ENCODE results near the gene HECW1.

The HECW1 gene

DNA sequence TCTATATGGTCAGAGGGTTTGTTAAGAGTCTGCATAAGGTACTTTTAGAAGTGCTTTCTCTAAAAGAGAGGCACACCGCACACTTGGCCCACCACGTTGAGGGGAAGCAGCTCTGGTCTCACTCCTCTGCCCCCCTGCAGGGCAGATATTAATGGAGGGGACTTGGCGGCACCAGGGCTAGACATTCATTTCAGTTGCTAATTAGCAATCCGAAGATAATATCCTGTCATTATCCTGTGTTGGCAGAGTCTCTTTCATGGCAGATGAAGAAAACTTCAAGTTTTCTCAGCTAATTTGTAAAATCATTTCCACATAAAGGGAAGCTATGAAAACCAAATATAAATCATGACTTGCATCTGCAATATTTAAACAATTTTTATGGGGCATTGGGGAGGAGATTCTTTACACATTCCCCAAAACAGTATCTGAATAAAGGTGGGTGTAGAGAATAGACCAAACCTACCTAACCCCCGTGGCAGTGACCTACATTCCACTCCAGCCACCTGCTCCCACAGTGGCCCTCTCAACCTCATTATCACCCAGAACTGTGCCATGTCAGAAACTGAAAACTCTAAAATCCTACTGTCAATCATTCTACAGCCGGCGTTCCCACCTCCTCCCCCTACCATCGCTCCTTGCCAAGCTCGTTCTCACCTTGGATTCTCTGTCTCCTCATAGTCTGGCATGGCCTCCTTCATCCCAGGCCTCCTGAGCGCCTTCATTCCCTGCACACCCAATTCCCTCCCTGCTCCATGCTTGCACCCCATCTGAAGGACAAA is 416.3 kb downstream of the HECW1 start:
- H3K36me3 Mint-ChIP-seq (ENCODE audit: low read depth) = no peaks in the 10 kb centered on the region
- H3K27ac Mint-ChIP-seq = no peak overlapping the region
- H3K4me1 Mint-ChIP-seq (ENCODE audit: low read depth) = no peaks in the 10 kb centered on the region
- intact Hi-C loops (cut with micrococcal nuclease) = no loop called here
- no peaks in the 10 kb centered on the region for H3K9me3 Mint-ChIP-seq
- peaks cover 4% of the 10 kb centered on the region for H3K27me3 Mint-ChIP-seq
- H3K4me3 Mint-ChIP-seq = no peak overlapping the region

DNA sequence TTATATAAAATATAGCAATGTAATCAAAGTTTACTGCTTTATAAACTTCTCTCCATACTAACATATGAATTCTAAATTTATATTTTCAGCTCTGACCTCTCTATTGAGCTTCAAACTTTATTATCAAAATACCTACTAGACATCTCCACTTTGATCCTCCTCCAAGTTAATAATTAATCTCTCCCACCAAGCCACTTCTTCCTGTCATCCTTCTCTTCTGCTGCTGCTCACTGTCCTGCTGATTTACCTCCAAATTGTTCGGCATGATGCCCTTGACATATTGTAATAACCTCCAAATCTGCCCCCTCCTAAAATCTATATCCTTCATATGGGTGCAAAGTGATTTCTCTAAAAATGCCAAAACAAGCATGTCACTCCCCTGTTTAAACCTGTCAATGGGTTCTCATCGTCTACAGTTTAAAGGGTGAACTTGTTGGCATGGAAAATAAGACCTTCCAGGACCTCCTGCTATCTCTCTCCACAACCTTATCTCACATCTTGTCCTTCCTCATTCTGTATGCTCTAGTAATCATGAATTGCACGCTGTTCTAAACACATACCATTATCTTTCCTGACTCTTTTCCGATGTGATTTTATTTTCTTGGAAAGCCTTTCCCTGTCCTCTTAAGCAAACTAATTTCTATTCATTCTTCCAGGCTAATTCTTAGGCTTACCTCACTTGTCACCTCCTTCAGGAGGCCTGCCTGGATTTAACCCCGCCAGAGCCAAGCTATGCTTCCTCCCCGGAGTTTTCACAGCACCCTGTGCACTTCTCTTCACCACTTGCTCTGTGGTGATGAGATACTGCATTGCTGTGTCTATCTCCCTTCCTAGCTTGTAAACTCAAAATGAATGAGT is 418.3 kb downstream of the HECW1 start:
- H3K27me3 Mint-ChIP-seq = peaks cover 2% of the 10 kb centered on the region
- no peaks in the 10 kb centered on the region for H3K36me3 Mint-ChIP-seq (ENCODE audit: low read depth)
- no peaks in the 10 kb centered on the region for H3K9me3 Mint-ChIP-seq
- no peaks in the 10 kb centered on the region for H3K4me1 Mint-ChIP-seq (ENCODE audit: low read depth)
- H3K27ac Mint-ChIP-seq = no peak overlapping the region
- no peak overlapping the region for H3K4me3 Mint-ChIP-seq
- intact Hi-C loops (cut with micrococcal nuclease) = no loop called here

DNA sequence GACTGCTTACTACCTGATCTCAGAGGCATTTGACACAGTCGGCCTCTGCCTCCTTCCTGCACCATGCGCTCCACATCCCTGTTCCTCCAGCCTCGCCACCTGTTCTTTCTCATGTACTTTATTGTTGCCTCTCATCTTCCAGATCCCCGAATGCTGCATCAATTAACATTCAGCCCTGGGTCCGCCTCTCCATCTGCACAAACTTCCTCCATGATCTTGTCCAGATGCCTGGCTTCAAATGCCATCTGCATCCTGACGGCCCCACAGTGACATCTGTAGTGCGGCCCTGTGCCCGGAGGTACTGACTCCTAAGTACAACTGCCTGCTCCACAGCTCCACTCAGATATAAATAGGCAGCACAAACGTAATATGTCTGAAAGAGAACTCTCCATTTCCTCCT is 419.3 kb downstream of the HECW1 start:
- no peak overlapping the region for H3K27ac Mint-ChIP-seq
- H3K4me3 Mint-ChIP-seq = no peak overlapping the region
- H3K27me3 Mint-ChIP-seq = peaks cover 2% of the 10 kb centered on the region
- H3K36me3 Mint-ChIP-seq (ENCODE audit: low read depth) = no peaks in the 10 kb centered on the region
- intact Hi-C loops (cut with micrococcal nuclease) = no loop called here
- H3K9me3 Mint-ChIP-seq = no peaks in the 10 kb centered on the region
- H3K4me1 Mint-ChIP-seq (ENCODE audit: low read depth) = no peaks in the 10 kb centered on the region

DNA sequence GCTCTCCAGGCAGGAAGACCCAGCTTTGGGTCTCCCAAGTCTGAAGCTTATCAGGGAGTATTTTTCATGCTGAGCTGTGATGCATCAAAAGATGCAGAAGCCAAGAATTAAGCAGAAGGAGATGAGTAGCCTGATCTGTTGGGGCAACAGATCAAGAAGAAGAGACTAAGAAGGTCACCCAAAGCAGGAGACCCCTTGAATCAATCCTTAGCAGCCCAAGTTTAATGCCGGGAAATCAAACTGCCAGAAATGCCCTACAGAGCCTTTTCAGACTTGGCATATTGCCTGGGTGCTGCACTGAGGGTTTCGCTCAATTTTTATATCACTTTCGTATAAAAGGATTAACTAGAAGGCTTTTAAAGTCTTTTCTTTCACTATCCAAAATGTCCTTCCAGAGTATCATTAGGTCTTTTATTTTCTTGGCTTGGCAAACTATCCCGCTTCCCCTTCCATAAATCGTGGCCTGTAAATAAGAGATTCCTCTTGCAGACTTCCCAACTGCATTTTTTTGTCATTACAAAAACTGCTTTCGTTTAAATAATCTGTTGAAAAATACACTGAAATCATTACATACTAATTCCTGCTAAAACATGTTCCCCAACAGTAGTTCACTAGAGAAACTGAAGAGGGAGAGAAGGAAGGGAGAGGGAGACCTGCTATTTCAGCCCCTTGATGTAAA is 421.5 kb downstream of the HECW1 start:
- intact Hi-C loops (cut with micrococcal nuclease) = no loop called here
- peaks cover 2% of the 10 kb centered on the region for H3K27me3 Mint-ChIP-seq
- H3K4me1 Mint-ChIP-seq (ENCODE audit: low read depth) = no peaks in the 10 kb centered on the region
- H3K4me3 Mint-ChIP-seq = no peak overlapping the region
- H3K36me3 Mint-ChIP-seq (ENCODE audit: low read depth) = no peaks in the 10 kb centered on the region
- no peak overlapping the region for H3K27ac Mint-ChIP-seq
- H3K9me3 Mint-ChIP-seq = no peaks in the 10 kb centered on the region

DNA sequence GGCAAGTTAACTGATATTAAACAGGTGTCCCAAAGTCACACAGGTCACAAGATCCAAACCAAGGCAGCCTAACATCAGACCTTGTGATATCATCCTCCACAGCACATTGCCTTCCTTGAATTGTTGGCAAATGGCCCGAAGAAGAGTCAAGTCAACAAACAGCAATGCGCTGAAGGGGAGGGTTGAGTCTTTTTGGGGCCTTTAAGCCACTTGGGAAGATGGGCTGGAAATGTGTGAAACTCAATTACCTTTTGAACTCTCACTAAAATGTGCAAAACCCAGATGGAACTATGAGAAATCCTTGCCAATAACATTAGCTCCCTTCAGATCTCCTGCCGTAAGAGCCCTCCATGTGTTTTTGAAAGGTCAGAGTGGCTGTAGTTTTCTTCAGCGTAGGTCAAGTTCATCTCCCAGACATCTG is 422.6 kb downstream of the HECW1 start:
- Mint-ChIP-seq H3K4me1 (ENCODE audit: low read depth) (no peaks in the 10 kb centered on the region), H3K27ac (no peak overlapping the region), H3K4me3 (no peak overlapping the region), H3K27me3 (no peaks in the 10 kb centered on the region), H3K36me3 (ENCODE audit: low read depth) (no peaks in the 10 kb centered on the region), H3K9me3 (no peaks in the 10 kb centered on the region)
- intact Hi-C loops (cut with micrococcal nuclease) = no loop called here

DNA sequence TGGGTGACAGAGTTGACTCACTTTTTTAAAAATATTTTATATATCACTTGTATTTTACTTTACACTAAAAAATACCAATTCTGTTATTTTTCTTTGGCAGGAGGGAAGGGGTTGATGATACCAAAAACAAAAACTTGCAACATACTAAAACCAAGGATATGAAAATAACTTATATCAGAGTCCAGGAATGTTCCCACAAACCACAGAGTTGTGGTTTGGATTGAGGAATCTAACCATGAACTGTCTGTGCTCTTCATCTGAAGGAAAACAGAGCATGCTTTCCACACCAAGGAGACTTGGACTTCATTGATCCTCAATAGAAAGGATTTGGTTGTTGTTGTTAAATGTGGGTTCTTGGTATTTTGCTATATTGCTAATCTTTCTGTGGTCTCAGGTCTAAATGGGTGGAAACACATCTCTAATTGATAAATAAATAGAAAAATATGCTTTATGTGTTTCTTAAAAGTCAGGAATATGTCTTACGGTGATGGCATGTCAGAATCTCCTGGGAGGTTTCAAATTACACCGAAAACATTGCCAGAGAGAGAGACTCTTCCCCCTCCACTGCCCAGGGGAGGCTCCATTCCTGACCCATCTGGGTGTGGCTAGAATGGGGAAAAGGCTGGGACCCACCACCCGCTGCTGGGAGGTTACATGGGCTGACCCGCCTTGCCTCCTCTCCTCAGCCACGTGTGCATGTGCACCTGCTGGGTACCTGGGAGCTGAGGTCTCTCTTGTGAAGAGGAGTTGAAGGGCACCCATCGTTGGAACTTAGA is 423.6 kb downstream of the HECW1 start:
- H3K27me3 Mint-ChIP-seq = peaks cover under 1% of the 10 kb centered on the region
- no peaks in the 10 kb centered on the region for H3K9me3 Mint-ChIP-seq
- no peaks in the 10 kb centered on the region for H3K4me1 Mint-ChIP-seq (ENCODE audit: low read depth)
- H3K36me3 Mint-ChIP-seq (ENCODE audit: low read depth) = no peaks in the 10 kb centered on the region
- intact Hi-C loops (cut with micrococcal nuclease) = no loop called here
- no peak overlapping the region for H3K4me3 Mint-ChIP-seq
- no peak overlapping the region for H3K27ac Mint-ChIP-seq

DNA sequence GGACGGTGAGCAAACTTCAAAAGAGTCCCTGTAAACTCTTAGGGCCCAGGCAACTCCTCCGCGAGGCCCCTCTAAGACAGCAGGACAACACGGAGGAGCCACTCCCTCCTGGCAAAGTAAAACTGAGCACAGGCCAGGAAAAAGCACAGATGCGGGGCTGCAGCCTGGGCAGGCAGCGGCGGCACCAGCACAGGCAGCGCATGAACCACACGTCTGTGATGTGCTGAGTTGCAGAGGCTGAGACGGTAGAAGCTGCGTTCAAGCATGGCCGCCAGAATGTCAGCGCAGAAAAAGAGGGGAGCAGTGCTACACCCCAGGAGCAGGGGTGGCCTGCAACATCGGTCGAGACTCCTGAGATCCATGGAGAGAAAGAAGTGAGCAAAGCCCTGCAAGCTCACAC is 424.3 kb downstream of the HECW1 start:
- H3K36me3 Mint-ChIP-seq (ENCODE audit: low read depth) = no peaks in the 10 kb centered on the region
- intact Hi-C loops (cut with micrococcal nuclease) = no loop called here
- no peak overlapping the region for H3K4me3 Mint-ChIP-seq
- no peak overlapping the region for H3K27ac Mint-ChIP-seq
- no peaks in the 10 kb centered on the region for H3K9me3 Mint-ChIP-seq
- no peaks in the 10 kb centered on the region for H3K4me1 Mint-ChIP-seq (ENCODE audit: low read depth)
- H3K27me3 Mint-ChIP-seq = peaks cover 3% of the 10 kb centered on the region

DNA sequence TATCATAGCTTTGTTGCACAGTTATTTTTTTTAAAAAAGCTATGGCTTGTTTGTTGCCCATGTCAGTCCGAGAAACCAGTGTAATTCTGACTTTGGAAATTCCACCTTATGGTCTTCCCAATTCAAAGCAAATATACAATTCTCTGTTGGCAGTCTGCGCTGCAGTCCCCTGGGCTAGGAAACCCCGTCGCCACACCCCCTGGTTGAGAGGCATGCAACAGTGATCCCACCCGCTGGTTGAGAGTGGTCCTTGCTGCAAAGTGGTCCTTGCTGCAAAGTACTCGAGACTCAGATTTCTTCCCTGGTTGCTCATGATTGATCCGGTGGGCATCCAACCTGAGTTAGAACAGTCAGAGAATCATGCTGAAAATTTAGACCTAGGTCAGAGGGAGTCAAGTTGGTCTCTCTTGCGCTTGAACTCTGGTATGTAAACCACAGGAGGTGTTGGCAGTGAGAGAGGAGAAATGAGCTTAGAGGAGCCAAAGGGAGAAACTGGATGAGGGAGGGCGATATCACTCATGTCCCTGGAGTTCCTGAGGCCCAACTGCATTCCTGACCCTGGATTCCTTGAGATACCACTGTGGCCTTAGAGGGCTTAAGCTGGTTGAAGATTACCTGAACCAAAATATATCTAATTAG is 425.4 kb downstream of the HECW1 start:
- Mint-ChIP-seq H3K4me1 (ENCODE audit: low read depth) (no peaks in the 10 kb centered on the region), H3K4me3 (no peak overlapping the region), H3K27ac (no peak overlapping the region), H3K9me3 (no peaks in the 10 kb centered on the region), H3K27me3 (peaks cover 3% of the 10 kb centered on the region), H3K36me3 (ENCODE audit: low read depth) (no peaks in the 10 kb centered on the region)
- intact Hi-C loops (cut with micrococcal nuclease) = no loop called here

DNA sequence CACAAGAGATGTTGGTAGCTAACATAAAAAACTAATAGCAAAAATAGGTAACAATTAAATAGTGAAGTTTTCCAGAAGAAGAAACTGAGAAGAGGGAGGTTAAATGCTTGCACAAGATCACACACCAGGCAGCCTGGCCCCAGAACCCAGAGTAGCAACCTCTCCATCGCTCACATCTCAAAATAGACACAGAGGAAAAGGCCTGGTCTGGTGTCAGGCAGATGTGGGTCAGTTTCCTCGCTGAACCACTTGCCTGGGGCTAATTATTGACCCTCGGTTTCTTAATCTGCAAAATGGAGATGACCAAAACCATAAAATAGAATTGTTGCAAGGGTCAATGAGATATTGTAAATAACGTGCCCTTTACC is 425.9 kb downstream of the HECW1 start:
- no peaks in the 10 kb centered on the region for H3K36me3 Mint-ChIP-seq (ENCODE audit: low read depth)
- H3K9me3 Mint-ChIP-seq = no peaks in the 10 kb centered on the region
- intact Hi-C loops (cut with micrococcal nuclease) = no loop called here
- H3K27me3 Mint-ChIP-seq = peaks cover 3% of the 10 kb centered on the region
- H3K27ac Mint-ChIP-seq = no peak overlapping the region
- no peak overlapping the region for H3K4me3 Mint-ChIP-seq
- no peaks in the 10 kb centered on the region for H3K4me1 Mint-ChIP-seq (ENCODE audit: low read depth)

DNA sequence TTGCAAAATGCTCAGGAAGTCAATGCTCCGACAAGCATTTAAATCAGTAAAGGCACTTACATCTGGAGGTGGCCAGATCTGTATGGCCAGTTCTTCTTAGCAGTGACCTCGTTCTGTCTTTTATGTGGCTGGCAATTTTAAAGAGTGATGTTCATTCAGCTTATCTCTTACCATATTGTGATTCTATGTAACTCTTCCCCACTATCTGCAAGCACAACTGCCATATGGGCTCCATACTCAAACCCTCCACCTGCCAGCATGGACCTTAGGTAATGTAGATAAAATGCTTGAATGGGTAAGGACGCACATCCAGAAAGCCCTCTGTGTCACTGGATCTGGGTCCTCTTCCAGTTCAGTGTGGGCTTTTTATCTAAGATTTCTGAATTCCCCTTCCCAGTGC is 428.0 kb downstream of the HECW1 start:
- Mint-ChIP-seq H3K27ac (no peak overlapping the region), H3K4me1 (ENCODE audit: low read depth) (no peaks in the 10 kb centered on the region), H3K36me3 (ENCODE audit: low read depth) (no peaks in the 10 kb centered on the region), H3K27me3 (peaks cover 5% of the 10 kb centered on the region), H3K4me3 (no peak overlapping the region), H3K9me3 (no peaks in the 10 kb centered on the region)
- intact Hi-C loops (cut with micrococcal nuclease) = no loop called here

DNA sequence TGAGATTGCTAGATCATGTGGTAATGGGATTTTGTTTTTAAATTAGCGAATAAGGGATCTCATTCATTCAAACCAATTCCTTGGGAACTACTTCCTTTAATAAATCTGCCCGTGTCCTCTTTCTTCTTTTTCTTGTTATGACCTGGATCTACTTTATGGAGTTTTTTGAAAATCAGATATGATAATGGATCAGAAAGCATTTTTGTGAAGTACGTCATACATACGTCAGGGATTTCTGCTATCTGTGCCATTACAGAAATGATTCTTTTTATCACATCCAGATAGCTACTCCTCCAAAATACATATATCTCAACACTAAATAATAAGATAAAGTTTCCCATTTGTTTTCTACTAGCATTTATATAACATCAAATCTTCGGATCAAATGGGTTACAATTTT is 430.3 kb downstream of the HECW1 start:
- Mint-ChIP-seq H3K27me3 (peaks cover 18% of the 10 kb centered on the region), H3K27ac (no peak overlapping the region), H3K4me1 (ENCODE audit: low read depth) (no peaks in the 10 kb centered on the region), H3K36me3 (ENCODE audit: low read depth) (no peaks in the 10 kb centered on the region), H3K4me3 (no peak overlapping the region), H3K9me3 (peaks cover 10% of the 10 kb centered on the region)
- intact Hi-C loops (cut with micrococcal nuclease) = no loop called here

DNA sequence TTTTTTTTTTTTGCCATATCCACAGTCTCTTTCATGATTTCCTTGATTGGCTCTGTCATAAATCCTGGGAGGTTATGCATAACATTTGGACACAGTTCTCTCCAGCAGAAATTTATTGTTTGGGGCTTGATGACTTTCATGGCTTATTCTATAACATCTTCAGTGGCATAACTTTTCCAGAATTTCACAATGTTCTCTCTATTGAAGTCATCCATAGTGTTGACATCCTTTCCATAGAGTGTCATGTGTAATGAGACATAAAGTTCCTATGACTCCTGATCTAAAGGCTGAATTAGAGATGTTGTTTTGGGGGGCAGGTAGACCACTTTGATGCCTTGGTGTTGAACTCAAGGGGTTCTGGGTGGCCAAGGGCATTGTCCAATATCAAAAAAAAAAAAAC is 433.8 kb downstream of the HECW1 start:
- intact Hi-C loops (cut with micrococcal nuclease) = no loop called here
- H3K36me3 Mint-ChIP-seq (ENCODE audit: low read depth) = no peaks in the 10 kb centered on the region
- no peaks in the 10 kb centered on the region for H3K4me1 Mint-ChIP-seq (ENCODE audit: low read depth)
- no peak overlapping the region for H3K4me3 Mint-ChIP-seq
- peaks cover 22% of the 10 kb centered on the region for H3K27me3 Mint-ChIP-seq
- no peak overlapping the region for H3K27ac Mint-ChIP-seq
- H3K9me3 Mint-ChIP-seq = peaks cover 10% of the 10 kb centered on the region

DNA sequence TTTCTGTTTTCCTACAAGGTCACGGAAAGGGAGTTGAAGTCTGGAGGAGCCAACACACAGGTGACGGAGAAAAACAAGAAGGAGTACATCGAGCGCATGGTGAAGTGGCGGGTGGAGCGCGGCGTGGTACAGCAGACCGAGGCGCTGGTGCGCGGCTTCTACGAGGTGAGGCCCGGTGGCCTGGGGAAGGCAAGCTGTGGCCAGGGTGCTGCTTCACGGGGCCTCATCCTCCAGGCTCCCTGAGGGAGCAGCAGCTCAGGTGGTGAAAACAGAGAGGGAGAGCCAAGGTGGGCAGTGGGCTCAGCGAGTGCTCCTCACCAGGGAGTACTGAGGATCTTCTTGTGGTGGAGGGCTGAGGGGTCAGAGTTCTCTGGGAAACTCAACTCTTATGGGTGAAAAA is 438.0 kb downstream of the HECW1 start:
- no peaks in the 10 kb centered on the region for H3K36me3 Mint-ChIP-seq (ENCODE audit: low read depth)
- no peak overlapping the region for H3K27ac Mint-ChIP-seq
- H3K4me3 Mint-ChIP-seq = no peak overlapping the region
- H3K27me3 Mint-ChIP-seq = peaks cover 25% of the 10 kb centered on the region
- intact Hi-C loops (cut with micrococcal nuclease) = no loop called here
- H3K9me3 Mint-ChIP-seq = peaks cover 10% of the 10 kb centered on the region
- peaks cover 6% of the 10 kb centered on the region for H3K4me1 Mint-ChIP-seq (ENCODE audit: low read depth)

Data from dendritic cell treated with granulocyte-macrophage colony-stimulating factor and Interleukin-4, amounts not matched to agents 40 ng/mL and 50 ng/mL, for 4 days (primary cell).